Motor neuron (in vitro differentiated cells): ENCODE data around the gene ZFPM1. TPM values are rescaled to one million over a fixed set of nuclear protein-coding genes. Genes with fewer than 3 reads are reported as not detected.
"Not testable (repeated sequence)": the region's sequence is repeated elsewhere in the genome, so short reads cannot be mapped to it uniquely, and the experiment has no call there.

Experiments used
- ATAC-seq, 8 experiments: fragments of 200-7000 bp; cut with Tn5 transposase; replicated peaks in 6 of 8; 2 replicates each; pipeline ENCODE4 v1.8.0; 2021; ENCODE audit warnings: mild to moderate bottlenecking in 8 of 8, moderate library complexity in 8 of 8
- H3K27ac ChIP-seq, 2 donors: fragments of 250-450 bp; sonication (Bioruptor Pico); 2 replicates each; pipeline ENCODE4 v1.9.0; 2021; ENCODE audit warnings: antibody characterized with exemption in 2 of 2, mild to moderate bottlenecking in 2 of 2, moderate library complexity in 1 of 2
- H3K4me1 ChIP-seq, 2 donors: fragments of 250-450 bp; sonication (Bioruptor Pico); replicated peaks in 1 of 2; 2 replicates each; pipeline ENCODE4 v1.6.1; 2021; ENCODE audit warnings: antibody characterized with exemption in 2 of 2, mild to moderate bottlenecking in 2 of 2, moderate library complexity in 1 of 2
- H3K4me3 ChIP-seq, 5 donors: fragments of 250-450 bp; sonication (Bioruptor Pico); 2 replicates each; pipeline ENCODE4 v1.9.0; 2021; ENCODE audit warnings: antibody characterized with exemption in 5 of 5, mild to moderate bottlenecking in 5 of 5, moderate library complexity in 4 of 5
- WGBS, 10 experiments: fragments of 450-650 bp; shearing (Covaris generic); methylation state at CpG; one replicate each; pipeline ENCODE4 v1.0.0; 2022; 5-methylcytosine and 5-hydroxymethylcytosine counted together
- in situ Hi-C, 9 experiments: fragments of 400-800 bp; cut with MboI; loops; one replicate each; pipeline ENCODE4 v1.15.0; 2021; ENCODE audit warnings: low sequenced_read_pairs in 9 of 9, low pct_unique_long_range_greater_than_20kb in 2 of 9; ENCODE audit not compliant: unreplicated experiment in 9 of 9
- total RNA-seq, 8 experiments: library from RNA; unstranded; fragments of 300-600 nt; gene quantifications; 2 replicates each; pipeline versions ENCODE4 v1.2.3 to v1.2.4, GENCODE V29; 2022

ZFPM1 gene
- total RNA-seq, 8 experiments from 2014 or later, result 1.4 to 3.4 (median 2.7) TPM

DNA sequence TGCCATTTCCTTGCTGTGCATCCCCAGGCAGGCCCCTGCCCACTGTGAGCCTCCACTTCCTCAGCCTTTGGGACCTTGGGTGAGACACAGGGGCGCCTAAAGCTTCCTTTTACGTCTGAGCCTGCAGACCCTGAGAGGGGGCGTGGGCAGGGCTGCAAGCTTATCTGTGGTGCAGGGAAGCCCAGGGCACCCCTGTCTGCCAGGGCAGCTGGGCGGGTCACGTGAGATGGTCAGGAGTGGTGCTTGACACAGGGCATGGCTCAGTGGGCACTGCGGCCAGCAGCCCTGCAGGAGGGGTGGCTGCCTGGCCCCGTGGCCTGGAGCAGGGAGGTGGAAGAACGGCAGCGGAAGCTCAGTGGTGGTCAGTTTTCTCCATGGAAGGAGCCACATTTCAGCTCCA is 62.3 kb downstream of the ZFPM1 start:
- in situ Hi-C loops, result loop anchor here in 1 of 9 experiments (25.0 kb wide), 1 partner anchor 328 kb away; no protein-coding TSS in a partner anchor
- no peak overlapping the region for H3K27ac ChIP-seq
- H3K4me3 ChIP-seq, result no peak overlapping the region
- ATAC-seq, result no peak
- H3K4me1 ChIP-seq, result peaks cover 23 to 27% of the 10 kb centered on the region in 2 donors
- 60 to 90% (median 90%) methylated on average over 2 to 7 of the region's 9 CpGs; no CpG with 5 or more reads in 6 of the 10 experiments for WGBS, 10 experiments

DNA sequence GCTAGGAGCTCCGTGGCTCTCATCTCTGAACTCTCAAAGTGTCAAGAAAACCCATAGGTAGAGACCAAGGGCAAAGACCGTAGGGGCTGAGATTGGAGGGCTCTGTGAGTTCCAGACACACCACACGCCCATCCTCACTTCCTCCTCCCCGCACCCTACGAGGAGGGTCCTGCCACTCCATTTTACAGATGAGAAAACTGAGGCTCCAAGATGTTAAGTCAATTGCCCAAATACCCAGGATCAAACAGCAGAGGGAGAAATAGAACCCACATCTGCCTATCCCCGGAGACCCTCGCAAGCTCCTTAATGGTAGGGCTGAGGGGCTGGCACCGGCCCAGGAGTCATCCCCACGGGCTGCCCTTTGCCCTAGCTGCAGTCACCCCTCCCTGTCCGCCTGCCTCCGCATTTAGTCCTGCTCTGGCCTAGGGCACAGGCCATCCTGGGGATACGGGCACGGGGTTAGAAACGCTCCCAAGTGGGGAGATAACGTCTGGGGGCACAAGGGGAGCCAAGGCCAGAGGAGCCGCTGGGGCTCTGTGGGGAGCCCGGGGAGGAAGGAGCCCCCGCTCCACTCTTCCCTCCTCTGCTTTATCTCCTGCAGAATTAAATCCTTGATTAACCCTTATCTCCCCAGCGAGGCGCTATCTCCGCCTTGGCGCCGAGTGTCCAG is 63.0 kb downstream of the ZFPM1 start:
- H3K4me1 ChIP-seq, result peaks cover 23 to 27% of the 10 kb centered on the region in 2 donors
- 43 to 100% (median 73%) methylated on average over 2 to 9 of the region's 23 CpGs; no CpG with 5 or more reads in 3 of the 10 experiments for WGBS, 10 experiments
- no peak overlapping the region for H3K4me3 ChIP-seq
- in situ Hi-C loops, result loop anchor here in 1 of 9 experiments (25.0 kb wide), 1 partner anchor 329 kb away; no protein-coding TSS in a partner anchor
- ATAC-seq, result peak in 2 of 8 experiments; percentile 1 to 31
- peak overlapping the region in 1 of 2 donors; percentile 76 for H3K27ac ChIP-seq

DNA sequence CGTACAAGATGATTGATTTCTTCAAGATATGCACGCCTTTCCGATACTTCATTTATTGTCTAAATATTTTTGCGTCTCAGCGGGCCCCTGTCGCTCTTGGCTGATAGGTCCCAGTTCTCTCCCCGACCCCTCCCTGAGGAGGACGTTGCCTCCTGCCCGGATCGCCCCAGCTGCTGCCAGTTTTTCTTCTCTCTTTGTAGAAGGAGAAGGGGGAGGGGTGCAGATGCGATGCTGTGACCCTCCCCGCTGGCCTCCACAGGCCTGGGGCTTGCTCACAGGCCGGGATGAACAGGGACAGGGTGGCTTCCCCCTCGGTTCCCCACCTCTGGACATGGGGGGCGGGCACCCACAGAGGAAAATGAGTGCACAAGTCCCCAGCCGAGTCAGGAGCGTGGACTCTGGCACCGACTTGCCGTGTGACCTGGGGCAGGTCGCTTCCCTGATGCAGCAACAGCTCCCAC is 63.6 kb downstream of the ZFPM1 start:
- Histone ChIP-seq H3K4me1 (peaks cover 23 to 27% of the 10 kb centered on the region in 2 donors), H3K27ac (peak overlapping the region; percentile 14 to 76), H3K4me3 (no peak overlapping the region)
- 30 to 100% (median 80%) methylated on average over 2 to 14 of the region's 20 CpGs; no CpG with 5 or more reads in 5 of the 10 experiments for WGBS, 10 experiments
- peak in 5 of 8 experiments; percentile 7 to 84 (median 72) for ATAC-seq
- in situ Hi-C loops, result loop anchor here in 1 of 9 experiments (25.0 kb wide), 1 partner anchor 329 kb away; no protein-coding TSS in a partner anchor

DNA sequence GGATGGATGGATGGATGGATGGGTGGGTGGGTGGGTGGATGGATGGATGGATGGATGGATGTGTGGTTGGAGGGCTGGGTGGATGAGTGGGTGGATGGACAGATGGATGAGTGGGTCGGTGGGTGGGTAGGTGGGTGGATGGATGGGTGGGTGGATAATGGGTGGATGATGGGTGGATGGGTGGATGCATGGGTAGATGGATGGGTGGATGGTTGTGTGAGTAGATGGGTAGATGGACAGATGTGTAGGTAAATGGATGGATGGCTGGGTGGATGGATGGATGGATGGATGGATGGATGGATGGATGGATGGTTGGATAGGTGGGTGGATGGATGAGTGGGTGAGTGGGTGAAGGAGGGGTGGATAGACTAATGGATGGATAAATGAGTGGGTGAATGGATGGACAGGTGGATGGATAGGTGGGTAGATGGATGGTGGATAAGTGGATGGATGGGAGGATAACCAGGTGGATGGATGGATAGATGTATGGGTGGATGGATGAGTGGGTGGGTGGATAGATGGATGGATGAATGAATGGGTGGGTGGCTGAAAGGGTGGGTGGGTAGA is 64.2 kb downstream of the ZFPM1 start:
- not testable (repeated sequence) for ATAC-seq, H3K4me3 ChIP-seq
- in situ Hi-C loops, result loop anchor here in 1 of 9 experiments (25.0 kb wide), 1 partner anchor 330 kb away; no protein-coding TSS in a partner anchor
- Histone ChIP-seq H3K4me1 (peaks cover 23 to 27% of the 10 kb centered on the region in 2 donors), H3K27ac (peak overlapping the region in 1 of 2 donors; percentile 76)
- WGBS, 10 experiments, result no CpG with 5 or more reads among the region's 1 CpG

DNA sequence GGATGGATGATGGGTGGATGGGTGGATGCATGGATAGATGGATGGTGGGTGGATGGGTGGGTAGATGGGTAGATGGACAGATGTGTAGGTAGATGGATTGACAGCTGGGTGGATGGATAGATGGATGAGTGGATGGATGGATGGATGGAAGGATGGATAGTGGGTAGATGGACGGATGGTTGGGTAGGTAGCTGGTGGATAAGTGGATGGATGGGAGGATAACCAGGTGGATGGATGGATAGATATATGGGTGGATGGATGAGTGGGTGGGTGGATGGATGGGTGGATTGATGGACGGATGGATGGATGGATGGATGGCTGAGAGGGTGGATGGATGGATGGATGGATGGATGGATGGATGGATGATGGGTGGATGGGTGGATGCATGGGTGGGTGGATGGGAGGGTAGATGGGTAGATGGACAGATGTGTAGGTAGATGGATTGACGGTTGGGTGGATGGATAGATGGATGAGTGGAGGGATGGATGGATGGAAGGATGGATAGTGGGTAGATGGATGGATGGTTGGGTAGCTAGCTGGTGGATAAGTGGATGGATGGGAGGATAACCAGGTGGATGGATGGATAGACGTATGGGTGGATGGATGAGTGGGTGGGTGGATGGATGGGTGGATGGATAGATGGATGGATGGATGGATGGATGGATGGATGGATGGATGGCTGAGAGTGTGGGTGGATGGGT is 65.5 kb downstream of the ZFPM1 start:
- ATAC-seq, result not testable (repeated sequence)
- 67 to 100% (median 96%) methylated on average over 1 to 4 of the region's 4 CpGs; no CpG with 5 or more reads in 4 of the 10 experiments for WGBS, 10 experiments

DNA sequence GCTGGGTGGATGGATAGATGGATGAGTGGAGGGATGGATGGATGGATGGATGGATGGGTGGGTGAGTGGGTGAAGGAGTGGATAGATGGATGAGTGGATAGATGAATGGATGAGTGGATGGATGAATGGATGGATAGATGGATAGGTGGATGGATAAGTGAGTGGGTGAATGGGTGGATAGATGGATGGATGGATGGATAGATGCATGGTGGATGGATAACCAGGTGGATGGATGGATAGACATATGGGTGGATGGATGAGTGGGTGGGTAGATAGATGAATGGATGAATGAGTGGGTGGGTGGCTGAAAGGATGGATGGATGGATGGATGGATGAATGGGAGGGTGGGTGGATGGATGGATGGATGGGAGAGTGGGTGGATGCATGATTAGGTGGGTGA is 66.2 kb downstream of the ZFPM1 start:
- no peak overlapping the region for H3K4me3 ChIP-seq
- H3K4me1 ChIP-seq, result peaks cover 27 to 31% of the 10 kb centered on the region in 2 donors
- in situ Hi-C loops, result loop anchor here in 1 of 9 experiments (25.0 kb wide), 1 partner anchor 332 kb away; no protein-coding TSS in a partner anchor
- no peak overlapping the region for H3K27ac ChIP-seq
- ATAC-seq, result no peak

More for the DNA sequence above, 65.5 kb downstream of the ZFPM1 start:
- peaks cover 26 to 27% of the 10 kb centered on the region in 2 donors for H3K4me1 ChIP-seq
- H3K27ac ChIP-seq, H3K4me3 ChIP-seq: not testable (repeated sequence)
- in situ Hi-C loops, result loop anchor here in 1 of 9 experiments (25.0 kb wide), 1 partner anchor 331 kb away; no protein-coding TSS in a partner anchor

DNA sequence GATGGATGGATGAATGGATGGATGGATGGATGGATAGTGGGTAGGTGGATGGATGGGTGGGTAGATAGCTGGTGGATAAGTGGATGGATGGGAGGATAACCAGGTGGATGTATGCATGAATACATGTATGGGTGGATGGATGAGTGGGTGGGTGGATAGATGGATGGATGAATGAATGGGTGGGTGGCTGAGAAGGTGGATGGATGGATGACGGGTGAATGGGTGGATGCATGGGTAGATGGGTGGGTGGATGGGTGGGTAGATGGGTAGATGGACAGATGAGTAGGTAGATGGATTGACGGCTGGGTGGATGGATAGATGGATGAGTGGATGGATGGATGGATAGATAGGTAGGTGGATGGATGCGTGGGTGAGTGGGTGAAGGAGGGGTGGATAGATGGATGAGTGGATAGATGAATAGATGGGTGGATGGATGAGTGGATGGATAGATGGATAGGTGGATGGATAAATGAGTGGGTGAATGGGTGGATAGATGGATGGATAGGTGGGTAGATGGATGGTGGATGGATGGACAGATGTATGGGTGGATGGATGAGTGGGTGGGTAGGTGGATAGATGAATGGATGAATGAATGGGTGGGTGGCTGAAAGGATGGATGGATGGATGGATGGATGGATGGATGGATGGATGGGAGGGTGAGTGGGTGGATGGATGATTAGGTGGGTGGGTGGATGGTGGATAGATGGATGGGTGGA is 67.0 kb downstream of the ZFPM1 start:
- in situ Hi-C loops, result loop anchor here in 1 of 9 experiments (25.0 kb wide), 1 partner anchor 333 kb away; no protein-coding TSS in a partner anchor
- 80 to 100% (median 93%) methylated on average over 1 to 3 of the region's 3 CpGs; no CpG with 5 or more reads in 1 of the 10 experiments for WGBS, 10 experiments
- no peak for ATAC-seq
- Histone ChIP-seq H3K4me1 (peaks cover 23 to 28% of the 10 kb centered on the region in 2 donors), H3K27ac (no peak overlapping the region), H3K4me3 (no peak overlapping the region)

DNA sequence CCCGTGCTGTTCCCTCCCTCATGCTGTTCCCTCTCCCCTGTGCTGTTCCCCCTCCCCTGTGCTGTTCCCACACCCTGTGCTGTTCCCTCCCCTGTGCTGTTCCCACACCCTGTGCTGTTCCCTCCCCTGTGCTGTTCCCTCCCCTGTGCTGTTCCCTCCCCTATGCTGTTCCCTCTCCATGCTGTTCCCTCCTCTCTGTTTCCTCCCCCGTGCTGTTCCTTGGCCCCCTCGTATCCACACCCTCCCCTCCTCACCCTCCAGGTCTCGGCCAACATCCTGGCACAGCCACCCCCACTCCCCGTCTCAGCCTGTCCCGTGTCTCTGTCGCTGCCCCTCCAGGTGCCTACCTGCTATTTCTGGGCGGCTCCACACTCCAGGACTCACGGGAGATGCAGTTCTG is 68.6 kb downstream of the ZFPM1 start:
- no peak for ATAC-seq
- Histone ChIP-seq H3K4me1 (peaks cover 7 to 15% of the 10 kb centered on the region in 2 donors), H3K4me3 (no peak overlapping the region), H3K27ac (no peak overlapping the region)
- WGBS, 10 experiments, result 80% methylated on average over 1 of the region's 9 CpGs; no CpG with 5 or more reads in 9 of the 10 experiments
- in situ Hi-C loops, result loop anchor here in 1 of 9 experiments (25.0 kb wide), 1 partner anchor 334 kb away; no protein-coding TSS in a partner anchor

DNA sequence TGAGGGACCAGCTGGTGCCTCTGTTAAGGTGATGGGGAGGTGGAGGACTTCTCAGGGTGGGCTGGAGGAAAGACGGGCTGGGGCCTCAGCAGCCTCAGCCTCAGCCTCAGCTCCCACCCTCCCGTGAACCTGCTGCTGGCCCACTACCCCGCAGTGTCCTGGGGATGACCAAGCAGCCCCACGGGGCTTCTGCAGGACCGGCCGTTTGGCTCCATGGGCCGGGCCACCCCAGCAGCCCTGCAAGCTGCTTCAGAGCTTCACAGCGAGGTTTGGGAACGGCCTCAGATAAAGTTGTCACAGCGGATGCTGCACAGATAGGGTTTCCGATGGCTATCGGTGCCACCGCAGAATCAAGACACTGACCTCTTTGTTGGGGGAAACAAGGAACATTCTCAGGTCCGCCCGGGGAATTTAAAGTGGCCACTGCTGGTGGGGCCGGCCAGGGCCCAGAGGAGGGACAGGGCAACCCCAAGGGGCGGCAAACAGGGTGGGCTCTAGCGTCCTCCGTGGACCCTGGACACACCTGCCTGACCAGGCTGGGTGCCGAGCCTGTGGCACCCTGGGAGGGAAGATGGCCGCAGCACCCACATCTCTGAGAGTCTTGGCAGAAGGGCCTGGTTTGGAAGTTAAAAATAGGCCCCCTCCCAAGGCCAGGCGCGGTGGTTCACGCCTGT is 69.3 kb downstream of the ZFPM1 start:
- Histone ChIP-seq H3K4me3 (no peak overlapping the region), H3K4me1 (peaks cover 4 to 10% of the 10 kb centered on the region in 2 donors), H3K27ac (no peak overlapping the region)
- no peak for ATAC-seq
- 37 to 91% (median 71%) methylated on average over 1 to 6 of the region's 24 CpGs; no CpG with 5 or more reads in 5 of the 10 experiments for WGBS, 10 experiments
- in situ Hi-C loops, result loop anchor here in 1 of 9 experiments (25.0 kb wide), 1 partner anchor 335 kb away; no protein-coding TSS in a partner anchor

DNA sequence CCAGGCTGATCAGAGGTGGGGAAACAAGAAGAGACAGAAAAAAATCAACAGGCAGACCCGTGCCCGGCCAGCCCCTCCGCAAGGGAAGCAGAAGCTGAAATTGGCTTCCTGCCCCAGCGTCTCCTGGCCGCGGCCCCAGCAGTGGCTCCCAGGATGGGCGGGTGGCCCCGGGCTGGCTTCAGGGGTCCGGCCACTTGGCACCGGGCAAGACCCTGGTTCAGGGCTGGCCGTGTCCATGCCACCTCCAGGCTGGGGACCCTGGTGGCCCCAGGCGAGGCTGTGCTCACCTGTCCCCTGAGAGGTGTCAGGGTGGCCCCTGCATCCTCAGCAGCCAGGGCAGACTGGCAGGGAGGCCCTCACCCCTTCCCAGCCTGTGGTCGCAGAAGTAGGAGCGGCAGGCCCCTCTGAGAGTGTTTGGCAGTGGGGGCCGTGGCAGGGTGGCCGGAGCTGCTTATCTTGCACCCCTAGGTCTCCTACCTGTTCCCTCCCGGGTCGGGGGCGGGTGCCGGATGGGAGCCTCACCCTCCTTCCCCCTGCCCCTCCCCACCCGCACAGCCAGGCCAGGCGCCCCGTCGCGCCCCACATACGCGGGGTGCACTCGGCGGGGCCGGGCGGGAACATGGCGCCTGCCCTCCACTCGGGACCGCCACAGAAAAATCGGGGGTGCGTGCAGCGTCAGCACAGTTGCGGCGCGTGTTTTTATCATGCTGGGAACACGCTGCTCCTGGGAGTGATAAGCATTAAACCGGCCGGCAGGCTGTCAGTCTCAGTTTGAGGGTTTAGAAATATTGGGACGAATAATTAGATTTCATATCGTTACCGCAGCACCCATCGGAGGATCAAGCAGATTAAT is 70.5 kb downstream of the ZFPM1 start:
- in situ Hi-C loops, result loop anchor here in 1 of 9 experiments (25.0 kb wide), 1 partner anchor 336 kb away; no protein-coding TSS in a partner anchor
- Histone ChIP-seq H3K4me3 (no peak overlapping the region), H3K27ac (no peak overlapping the region), H3K4me1 (peaks cover 10 to 13% of the 10 kb centered on the region in 2 donors)
- ATAC-seq, result no peak
- WGBS, 10 experiments, result 60 to 93% (median 67%) methylated on average over 2 to 5 of the region's 47 CpGs; no CpG with 5 or more reads in 7 of the 10 experiments
